GM18909 (cell line): Measurements from ENCODE around the gene MKI67.
"Not testable (repeated sequence)": the region's sequence is repeated elsewhere in the genome, so short reads cannot be mapped to it uniquely, and the experiment has no call there.

Source experiments
- ATAC-seq: cut with Tn5 transposase; IDR thresholded peaks from one replicate; pipeline ENCODE4 v1.9.1; 2021; ENCODE audit warnings: mild to moderate bottlenecking; ENCODE audit not compliant: unreplicated experiment, poor library complexity

Gene MKI67

GRCh38 chr10:128149267-128150014, 23.2 kb upstream of the MKI67 start:
- no peak for ATAC-seq

GRCh38 chr10:128147669-128148068, 21.4 kb upstream of the MKI67 start:
- ATAC-seq, result no peak

DNA sequence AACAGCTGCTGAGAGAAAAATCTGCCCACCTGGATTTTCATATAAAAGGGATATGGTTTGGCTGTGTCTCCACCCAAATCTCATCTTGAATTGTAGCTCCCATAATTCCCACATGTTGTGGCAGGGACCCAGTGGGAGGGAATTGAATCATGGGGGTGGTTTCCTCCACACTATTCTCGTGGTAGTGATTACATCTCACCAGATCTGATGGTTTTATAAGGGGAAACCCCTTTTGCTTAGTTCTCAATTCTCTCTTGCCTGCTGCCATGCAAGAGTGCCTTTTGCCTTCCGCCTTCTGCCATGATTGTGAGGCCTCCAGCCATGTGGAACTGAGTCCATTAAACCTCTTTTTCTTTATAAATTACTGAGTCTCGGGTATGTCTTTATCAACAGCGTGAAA, 20.8 kb upstream of the MKI67 start:
- peak; percentile 62 for ATAC-seq

DNA sequence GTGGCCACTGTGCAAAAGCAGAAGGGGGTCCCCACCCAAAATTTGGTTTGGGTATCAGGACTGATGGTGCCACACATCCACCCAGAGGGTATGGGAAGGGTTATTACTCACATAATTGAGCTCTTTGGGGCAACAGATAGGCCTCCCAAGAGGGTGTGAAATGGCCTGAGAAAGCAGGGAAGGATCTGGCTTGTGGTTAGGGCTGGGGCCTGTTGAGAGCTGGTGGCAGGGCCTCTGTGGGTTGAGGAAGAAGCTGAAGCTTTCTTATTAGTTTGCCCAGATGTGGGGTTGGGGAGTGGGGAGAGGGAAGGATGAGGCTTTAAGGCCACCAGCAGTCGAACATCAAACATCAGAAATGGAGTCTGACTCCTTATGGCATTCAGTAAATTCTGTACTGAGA, 18.3 kb upstream of the MKI67 start:
- ATAC-seq, result no peak

DNA sequence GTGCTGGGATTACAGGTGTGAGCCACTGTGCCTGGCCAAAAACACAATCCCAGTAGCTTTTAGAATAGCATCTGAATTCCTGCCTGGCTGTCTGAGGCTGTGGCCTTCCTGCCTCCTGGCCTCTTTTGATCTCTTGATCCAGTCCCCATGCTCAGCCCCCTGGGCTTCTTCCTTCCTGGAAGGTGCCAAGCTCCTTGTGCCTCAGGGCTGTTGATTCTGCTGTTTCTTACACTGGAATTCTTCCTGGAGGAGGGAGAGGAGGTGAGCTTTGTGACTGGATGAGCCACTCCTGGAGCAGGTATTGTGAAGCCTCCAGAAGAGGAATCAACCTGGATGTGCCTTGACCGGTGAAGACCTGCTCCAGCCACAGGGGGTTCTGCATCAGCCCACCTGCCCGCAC, 17.3 kb upstream of the MKI67 start:
- ATAC-seq, result no peak

- ATAC-seq, result no peak
These were observed 14.2 kb upstream of the MKI67 start for GRCh38 chr10:128140425-128140824.

GRCh38 chr10:128138429-128138828, 12.2 kb upstream of the MKI67 start:
- not testable (repeated sequence) for ATAC-seq

DNA sequence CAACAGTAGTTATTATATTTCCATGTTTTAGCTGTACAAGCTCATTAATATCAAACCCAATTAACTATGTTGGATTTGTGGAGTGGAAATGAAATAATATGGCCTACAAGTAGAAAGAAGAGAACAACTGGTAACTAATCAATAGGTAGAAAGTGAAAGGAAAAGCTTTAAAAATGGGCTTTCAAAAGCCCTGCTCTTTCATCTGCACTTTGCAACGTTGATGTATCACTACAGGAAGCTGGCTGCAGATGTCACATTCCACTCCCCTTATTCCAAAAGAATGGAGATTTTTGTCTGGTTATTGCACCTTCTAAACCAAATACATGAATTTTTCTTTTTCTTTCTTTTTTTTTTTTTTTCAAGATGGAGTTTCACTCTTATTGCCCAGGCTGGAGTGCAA, 11.7 kb upstream of the MKI67 start:
- ATAC-seq, result no peak

GRCh38 chr10:128130051-128130450, 3.8 kb upstream of the MKI67 start:
- no peak for ATAC-seq

DNA sequence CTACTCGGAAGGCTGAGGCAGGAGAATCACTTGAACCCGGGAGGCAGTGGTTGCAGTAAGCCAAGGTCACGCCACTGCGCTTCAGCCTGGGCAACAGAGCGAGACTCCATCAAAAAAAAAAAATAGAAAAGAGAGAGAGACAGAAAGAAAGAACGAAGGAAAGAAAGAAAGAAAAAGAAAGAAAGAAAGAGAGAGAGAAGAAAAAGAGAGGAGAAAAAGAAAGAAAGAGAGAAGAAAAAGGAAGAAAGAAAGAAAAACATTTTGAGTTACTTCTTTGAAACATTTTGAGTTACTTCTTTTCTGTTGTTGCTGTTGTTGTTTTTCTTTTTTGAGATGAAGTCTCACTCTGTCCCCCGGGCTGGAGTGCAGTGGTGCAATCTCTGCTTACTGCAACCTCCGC, 2.4 kb upstream of the MKI67 start:
- no peak for ATAC-seq

DNA sequence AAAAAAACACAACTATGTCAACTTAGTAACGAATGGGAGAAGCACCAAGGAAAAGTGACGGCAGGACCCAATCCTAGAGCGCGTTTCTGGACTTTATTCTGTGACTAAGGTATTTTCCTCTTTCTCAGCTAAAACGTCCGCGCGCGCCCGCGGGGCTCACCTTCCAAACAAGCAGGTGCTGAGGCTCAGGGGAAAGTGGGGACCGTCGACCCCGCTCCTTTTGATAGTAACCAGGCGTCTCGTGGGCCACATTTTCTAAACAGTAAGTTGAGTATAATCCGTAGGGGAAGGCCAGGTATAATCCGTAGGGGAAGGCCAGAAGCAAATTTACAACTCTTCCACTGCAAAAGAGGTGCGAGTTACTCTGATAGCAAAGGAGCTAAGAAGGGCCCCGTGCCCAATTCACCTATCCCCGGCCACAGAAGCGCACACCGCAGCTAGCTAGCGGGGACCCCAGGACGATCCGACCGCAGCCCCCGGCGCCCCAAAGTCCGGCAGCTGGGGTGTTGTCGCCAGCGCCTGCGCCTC, 743 bp downstream of the MKI67 start:
- no peak for ATAC-seq

DNA sequence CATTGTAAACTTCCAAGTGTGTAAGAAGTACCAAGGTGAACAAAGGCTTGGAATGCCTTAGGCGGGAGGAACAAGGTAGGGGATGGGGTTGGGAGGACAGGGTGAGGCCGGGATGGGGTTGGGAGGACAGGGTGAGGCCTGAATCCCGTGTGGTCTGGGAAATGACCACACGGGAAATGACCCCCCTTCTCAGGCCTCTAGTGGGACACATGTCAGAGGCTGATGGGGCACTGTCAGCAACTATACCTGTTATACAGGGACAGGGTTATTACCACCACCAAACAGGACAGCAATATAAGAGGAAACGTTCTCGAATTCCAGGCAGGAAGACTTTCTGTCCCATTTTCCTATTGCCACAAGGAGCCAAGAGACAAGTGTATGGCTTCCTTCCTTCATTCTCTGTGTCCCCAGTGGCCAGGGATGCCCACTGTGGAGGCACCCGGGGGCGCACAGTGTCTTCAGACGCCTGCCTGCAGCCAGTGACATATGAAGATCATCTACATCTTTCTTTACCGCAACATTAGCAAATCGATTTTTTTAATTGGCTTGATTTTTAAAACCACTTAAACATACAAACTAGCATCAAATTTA, 1.3 kb downstream of the MKI67 start:
- no peak for ATAC-seq

DNA sequence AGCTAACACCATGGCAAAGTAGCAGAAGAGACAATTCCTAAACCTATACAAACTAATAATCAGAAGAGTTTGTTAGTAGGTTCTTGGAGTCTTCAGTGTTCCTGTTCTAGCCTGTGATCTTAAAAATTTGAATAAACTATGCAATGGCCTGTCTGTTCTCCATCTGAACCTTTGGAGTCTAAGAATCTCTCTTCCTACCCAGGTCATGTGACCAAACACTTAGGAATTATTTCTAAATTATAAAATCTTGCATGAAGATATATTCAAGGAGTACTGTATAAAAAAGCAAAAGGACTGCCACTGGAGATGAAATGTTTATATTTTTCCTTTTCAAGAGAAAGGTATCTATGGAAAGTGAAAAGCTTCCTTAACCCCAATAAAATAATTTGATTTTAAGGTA, 2.4 kb downstream of the MKI67 start:
- no peak for ATAC-seq

DNA sequence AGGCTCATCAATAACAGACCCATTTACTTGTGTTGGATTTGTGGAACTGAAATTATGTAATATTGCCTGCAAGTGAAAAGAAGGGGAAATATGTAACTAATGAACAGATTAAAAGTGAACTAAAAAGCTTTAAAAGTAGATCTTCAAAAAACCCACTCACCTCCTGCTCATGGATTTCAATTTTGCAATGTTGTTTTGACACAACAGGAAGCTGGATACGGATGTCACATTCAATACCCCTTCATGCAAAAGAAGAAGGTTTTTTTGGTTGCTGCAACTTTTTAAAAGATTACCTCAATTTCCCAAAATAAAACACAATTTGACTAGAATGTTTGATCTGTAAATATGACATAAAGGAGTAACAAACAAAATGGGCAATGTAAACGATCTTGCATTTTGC, 3.3 kb downstream of the MKI67 start:
- ATAC-seq, result no peak

DNA sequence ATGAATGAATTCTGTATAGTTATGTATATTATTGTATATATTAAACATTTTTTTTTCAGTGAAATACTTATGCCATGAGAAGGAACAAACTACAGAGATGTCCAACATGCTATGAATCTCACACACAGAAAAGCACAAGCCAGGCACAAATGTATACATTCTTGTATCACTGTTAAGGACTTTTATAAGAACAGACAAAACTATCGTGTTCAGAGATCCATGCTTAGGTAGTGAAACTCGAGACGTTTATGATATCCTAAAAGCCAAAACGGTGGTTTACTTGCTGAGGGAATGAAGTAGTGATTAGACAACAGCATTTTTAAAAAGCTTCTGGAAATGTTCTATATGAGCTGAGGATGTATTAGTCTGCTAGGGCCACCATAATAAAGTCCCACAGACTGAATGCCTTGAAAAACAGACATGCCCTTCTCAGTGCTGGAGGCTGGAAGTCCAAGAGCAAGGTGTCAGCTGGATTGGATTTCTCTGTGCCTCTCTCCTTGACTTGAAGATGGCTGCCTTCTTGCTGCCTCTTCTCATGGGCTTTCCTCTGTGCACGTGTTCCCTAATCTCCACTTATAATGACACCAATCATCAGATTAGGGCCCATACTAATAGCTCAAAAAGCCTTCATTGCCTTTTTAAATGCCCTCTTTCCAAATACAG, 4.3 kb downstream of the MKI67 start:
- no peak for ATAC-seq

DNA sequence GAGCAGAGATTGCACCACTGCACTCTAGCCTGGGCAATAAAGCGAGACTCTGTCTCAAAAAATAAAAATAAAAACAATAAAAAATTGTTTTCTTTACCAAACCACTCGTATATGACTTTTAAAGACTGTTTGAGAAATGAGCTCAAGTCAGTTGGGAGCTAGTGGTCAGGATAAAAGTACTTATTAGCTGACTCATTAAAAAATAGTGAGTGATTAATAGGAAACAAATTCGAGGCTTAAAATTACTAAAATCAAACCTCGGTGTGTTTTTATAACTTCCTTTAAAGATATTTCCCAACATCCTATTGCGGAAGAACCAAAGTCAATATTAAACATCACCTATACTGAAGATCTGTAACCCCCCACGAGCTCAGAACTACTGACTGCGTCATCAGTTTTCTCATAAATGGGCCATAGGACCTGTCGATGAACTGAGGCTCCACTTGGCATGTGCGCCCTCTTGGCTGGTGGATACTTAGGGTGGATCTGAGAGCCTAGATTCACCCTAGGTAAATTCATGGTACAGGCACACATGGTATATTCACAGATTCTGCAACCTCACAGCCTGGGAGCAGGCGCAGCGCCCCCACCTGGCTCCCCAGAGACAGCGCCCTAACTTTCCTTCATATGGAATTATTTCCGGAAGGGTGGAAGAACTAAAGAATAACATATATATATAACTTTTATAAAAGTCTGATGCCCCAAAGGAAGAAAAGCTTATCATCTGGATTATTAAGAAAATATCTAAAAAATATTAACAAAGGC, 9.2 kb downstream of the MKI67 start:
- no peak for ATAC-seq

GRCh38 chr10:128116187-128116586, 10.0 kb downstream of the MKI67 start:
- no peak for ATAC-seq

DNA sequence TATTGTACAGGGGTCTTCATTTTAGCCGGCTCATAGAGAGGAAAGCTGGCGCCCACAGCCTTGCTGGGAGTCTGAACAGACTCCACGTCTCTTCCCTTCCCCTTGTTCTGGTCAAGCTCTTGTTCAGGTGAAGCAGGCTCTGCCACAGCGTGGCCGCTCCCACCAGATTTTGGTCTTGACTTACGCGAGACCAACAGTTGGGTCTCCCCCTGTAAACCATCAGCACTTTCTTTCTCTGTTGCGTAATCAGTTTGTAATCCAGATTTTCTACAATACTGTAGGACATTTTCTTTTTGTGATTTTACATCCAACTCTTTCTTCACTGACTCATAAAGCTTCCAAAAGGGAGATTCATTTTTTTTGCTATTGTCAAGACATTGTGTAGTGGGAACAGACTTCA, 10.9 kb downstream of the MKI67 start:
- ATAC-seq, result no peak

- ATAC-seq, result no peak
These were observed 11.3 kb downstream of the MKI67 start for GRCh38 chr10:128114901-128115300.

DNA sequence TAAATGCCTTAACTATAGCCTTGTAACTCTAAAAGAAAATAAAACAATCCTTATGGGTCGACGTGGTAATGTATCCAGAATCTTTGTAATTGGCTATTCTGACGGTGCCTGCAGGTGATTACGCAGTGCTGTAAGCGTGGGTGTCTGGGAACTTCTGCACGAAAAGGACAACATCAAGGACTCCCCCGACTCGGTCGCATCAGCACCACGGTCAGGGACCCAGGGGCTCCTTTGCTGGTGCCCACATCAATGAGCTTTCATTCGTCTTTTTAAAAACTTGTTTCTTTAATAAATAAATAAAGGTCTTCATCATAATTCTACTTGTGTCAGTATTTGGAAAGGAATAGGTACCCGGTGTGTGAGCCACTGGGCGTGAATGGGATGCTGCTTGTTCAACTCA, 13.2 kb downstream of the MKI67 start:
- no peak for ATAC-seq

- ATAC-seq, result no peak
These were observed 14.5 kb downstream of the MKI67 start for GRCh38 chr10:128111696-128112095.
